GM23248 (cell line): Measurements from ENCODE around the gene GRIA1. TPM values are rescaled to one million over a fixed set of nuclear protein-coding genes. Genes with fewer than 3 reads are reported as not detected.

Source experiments
- DNase-seq: peaks from one replicate; pipeline ENCODE4 v3.0.0-alpha.2; 2015
- H2AFZ ChIP-seq: fragments of 200-600 bp; sonication (generic); 2 replicates; pipeline ENCODE4 v1.6.1; 2016; ENCODE audit warnings: antibody characterized with exemption
- H3F3A ChIP-seq: fragments of 200-600 bp; sonication (generic); 2 replicates; pipeline ENCODE4 v1.6.1; 2016; ENCODE audit warnings: mild to moderate bottlenecking, antibody characterized with exemption, mixed run types; ENCODE audit not compliant: insufficient read depth
- H3K27ac ChIP-seq: fragments of 200-600 bp; sonication (generic); 2 replicates; pipeline ENCODE4 v1.5.1; 2016; ENCODE audit warnings: mild to moderate bottlenecking
- H3K27me3 ChIP-seq: fragments of 200-600 bp; sonication (generic); replicated peaks from 2 replicates; pipeline ENCODE4 v1.6.1; 2016; ENCODE audit warnings: mild to moderate bottlenecking; ENCODE audit not compliant: insufficient read depth
- H3K36me3 ChIP-seq: fragments of 200-600 bp; sonication (generic); 2 replicates; pipeline ENCODE4 v1.6.1; 2016; ENCODE audit warnings: low read depth, mild to moderate bottlenecking
- H3K4me1 ChIP-seq: fragments of 200-600 bp; sonication (generic); 2 replicates; pipeline ENCODE4 v1.6.1; 2016; ENCODE audit warnings: mild to moderate bottlenecking; ENCODE audit not compliant: insufficient read depth
- H3K4me2 ChIP-seq: fragments of 200-600 bp; sonication (generic); one replicate; pipeline ENCODE4 v1.6.1; 2016; ENCODE audit warnings: mild to moderate bottlenecking; ENCODE audit not compliant: unreplicated experiment
- H3K4me3 ChIP-seq: fragments of 200-600 bp; sonication (generic); 2 replicates; pipeline ENCODE4 v1.5.1; 2016; ENCODE audit warnings: mild to moderate bottlenecking
- H3K79me2 ChIP-seq: fragments of 200-600 bp; sonication (generic); 2 replicates; pipeline ENCODE4 v1.6.1; 2016; ENCODE audit warnings: mild to moderate bottlenecking; ENCODE audit not compliant: insufficient read depth
- H3K9ac ChIP-seq: fragments of 200-600 bp; sonication (generic); 2 replicates; pipeline ENCODE4 v1.6.1; 2016; ENCODE audit warnings: mild to moderate bottlenecking
- H3K9me2 ChIP-seq: fragments of 200-600 bp; sonication (generic); 2 replicates; pipeline ENCODE4 v1.6.1; 2016; ENCODE audit warnings: mixed run types, mild to moderate bottlenecking, moderate library complexity; ENCODE audit not compliant: insufficient read depth
- H3K9me3 ChIP-seq: fragments of 200-600 bp; sonication (generic); one replicate; pipeline ENCODE4 v1.6.1; 2017; ENCODE audit warnings: low read depth
- H4K20me1 ChIP-seq: fragments of 200-600 bp; sonication (generic); 2 replicates; pipeline ENCODE4 v1.6.0; 2016; ENCODE audit not compliant: insufficient read depth
- EZH2 ChIP-seq: fragments of 200-600 bp; sonication (generic); IDR thresholded peaks from 2 replicates; pipeline ENCODE4 v1.6.1; 2018; ENCODE audit warnings: antibody characterized with exemption, mild to moderate bottlenecking; ENCODE audit not compliant: insufficient read depth, poor library complexity, severe bottlenecking
- EZH2phosphoT487 ChIP-seq: fragments of 200-600 bp; sonication (generic); IDR thresholded peaks from 2 replicates; pipeline ENCODE4 v1.6.1; 2018; ENCODE audit warnings: antibody characterized with exemption, moderate library complexity, mild to moderate bottlenecking, low read depth; ENCODE audit not compliant: insufficient read depth
- WGBS, 2 experiments: methylation state at CpG; one replicate each; pipeline ENCODE4 v1.1.6; 2015 to 2017; ENCODE audit warnings: low lambda C conversion rate in 2 of 2, low coverage in 1 of 2; ENCODE audit errors: missing lambda C conversion rate in 2 of 2; 5-methylcytosine and 5-hydroxymethylcytosine counted together
- in situ Hi-C: fragments of 300-500 bp; cut with MboI; formaldehyde crosslinking; loops from 2 replicates; pipeline ENCODE4 v1.15.0; 2020
- polyA plus RNA-seq: library from polyadenylated mRNA; unstranded; fragments of >200 nt; fragmentation: Nextera tagmentation; extraction: Ambion mirVana; gene quantifications from 2 replicates; pipeline ENCODE4 v1.2.1, GENCODE V29; 2016
- total RNA-seq: library from RNA; depleted of rRNA; stranded (reverse); fragments of >200 nt; shearing (Covaris generic); gene quantifications from 2 replicates; pipeline ENCODE4 v1.2.3, GENCODE V29; 2014

Gene GRIA1
- total and polyA plus RNA-seq, 2 experiments from 2014 or later: 0.04 to 0.11 TPM

DNA sequence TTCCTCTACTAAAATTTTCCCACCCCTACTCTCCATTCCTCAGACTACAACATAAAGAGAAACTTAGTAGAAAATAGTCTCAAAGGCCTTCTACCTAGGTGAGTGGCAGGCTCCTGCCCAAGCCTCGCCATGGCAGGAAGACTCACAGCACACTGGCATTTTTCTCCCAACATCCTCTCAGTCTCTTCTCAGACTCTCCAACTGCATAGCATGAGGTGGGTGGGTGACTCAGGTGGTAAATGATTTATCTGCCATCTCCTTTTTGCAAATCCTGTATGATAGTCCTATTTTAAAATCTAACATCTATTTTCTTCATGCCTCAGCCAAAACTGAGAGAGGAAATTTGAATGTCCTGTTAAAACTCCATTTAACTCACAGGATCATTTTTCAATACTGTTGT lies 33.5 kb upstream of the GRIA1 start:
- H3K4me2 ChIP-seq: no peak overlapping the region
- H3K27ac ChIP-seq: no peak overlapping the region
- H3K79me2 ChIP-seq: no peaks in the 10 kb centered on the region
- no peak for DNase-seq
- H3K36me3 ChIP-seq: no peaks in the 10 kb centered on the region
- H3K9ac ChIP-seq: no peak overlapping the region
- H3K27me3 ChIP-seq: no peaks in the 10 kb centered on the region
- no peak for TF ChIP-seq EZH2phosphoT487
- TF ChIP-seq EZH2: no peak
- H3K9me3 ChIP-seq: no peaks in the 10 kb centered on the region
- H3F3A ChIP-seq: no peaks in the 10 kb centered on the region
- H3K9me2 ChIP-seq: no peaks in the 10 kb centered on the region
- no peak overlapping the region for H2AFZ ChIP-seq
- 100% methylated on average over 1 of the region's 1 CpG for WGBS, 2 experiments
- in situ Hi-C loops: no loop called here
- no peaks in the 10 kb centered on the region; the same call in 1 of the 2 replicates for H3K4me1 ChIP-seq
- H4K20me1 ChIP-seq: no peaks in the 10 kb centered on the region
- H3K4me3 ChIP-seq: no peak overlapping the region

DNA sequence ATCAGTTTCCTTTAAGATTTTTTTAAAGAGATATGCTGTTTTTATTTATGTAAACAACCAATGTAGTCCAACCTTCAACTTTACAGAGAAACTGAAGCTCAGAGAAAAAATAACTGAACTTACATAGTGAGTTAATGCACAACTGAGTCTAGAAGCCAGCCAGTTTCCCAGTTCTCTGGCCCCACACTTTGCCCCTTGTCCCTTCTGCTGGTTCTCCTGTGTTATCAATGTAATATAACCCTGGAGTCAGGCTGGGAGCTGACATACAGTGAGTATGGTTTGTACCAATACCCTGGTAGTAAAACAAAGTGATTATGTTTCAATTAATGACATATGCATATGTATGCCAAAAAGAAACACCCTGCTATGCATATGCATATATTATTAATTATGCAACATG lies 32.2 kb upstream of the GRIA1 start:
- no peak overlapping the region for H2AFZ ChIP-seq

GRCh38 chr5:153459051-153459743 lies 31.3 kb upstream of the GRIA1 start:
- no peaks in the 10 kb centered on the region for H4K20me1 ChIP-seq
- TF ChIP-seq EZH2 (no peak), EZH2phosphoT487 (no peak)
- peaks cover 7% of the 10 kb centered on the region; the same call in 1 of the 2 replicates for H3F3A ChIP-seq
- H3K27me3 ChIP-seq: no peaks in the 10 kb centered on the region
- no peak overlapping the region for H3K9ac ChIP-seq
- no peak overlapping the region for H3K4me2 ChIP-seq
- H3K9me3 ChIP-seq: no peaks in the 10 kb centered on the region
- H3K36me3 ChIP-seq: no peaks in the 10 kb centered on the region
- in situ Hi-C loops: no loop called here
- H3K79me2 ChIP-seq: no peaks in the 10 kb centered on the region
- no peak for DNase-seq
- H3K4me3 ChIP-seq: no peak overlapping the region
- no peaks in the 10 kb centered on the region for H3K9me2 ChIP-seq
- H3K4me1 ChIP-seq: peaks cover 7% of the 10 kb centered on the region
- H3K27ac ChIP-seq: no peak overlapping the region
- H2AFZ ChIP-seq: no peak overlapping the region

More for the DNA sequence above, 32.2 kb upstream of the GRIA1 start:
- no peaks in the 10 kb centered on the region; the same call in 1 of the 2 replicates for H3K4me1 ChIP-seq
- no peaks in the 10 kb centered on the region for H4K20me1 ChIP-seq
- H3K9me2 ChIP-seq: no peaks in the 10 kb centered on the region
- H3K27ac ChIP-seq: no peak overlapping the region
- in situ Hi-C loops: no loop called here
- no peak for TF ChIP-seq EZH2
- no peak for TF ChIP-seq EZH2phosphoT487
- H3K4me2 ChIP-seq: no peak overlapping the region
- no peak overlapping the region for H3K4me3 ChIP-seq
- H3K27me3 ChIP-seq: no peaks in the 10 kb centered on the region
- H3K79me2 ChIP-seq: no peaks in the 10 kb centered on the region
- H3F3A ChIP-seq: no peaks in the 10 kb centered on the region
- DNase-seq: no peak
- H3K9ac ChIP-seq: no peak overlapping the region
- H3K9me3 ChIP-seq: no peaks in the 10 kb centered on the region
- no peaks in the 10 kb centered on the region for H3K36me3 ChIP-seq

- Histone ChIP-seq H3F3A (peaks cover 13% of the 10 kb centered on the region), H3K9me3 (no peaks in the 10 kb centered on the region), H3K79me2 (no peaks in the 10 kb centered on the region), H3K36me3 (no peaks in the 10 kb centered on the region), H3K27ac (no peak overlapping the region), H3K4me3 (no peak overlapping the region), H4K20me1 (no peaks in the 10 kb centered on the region), H3K9me2 (no peaks in the 10 kb centered on the region), H3K4me2 (no peak overlapping the region), H3K4me1 (peaks cover 15% of the 10 kb centered on the region), H2AFZ (no peak overlapping the region), H3K27me3 (no peaks in the 10 kb centered on the region), H3K9ac (no peak overlapping the region)
- 89 to 94% methylated on average over 3 of the region's 3 CpGs for WGBS, 2 experiments
- in situ Hi-C loops: no loop called here
- peak; percentile 60 for DNase-seq
- TF ChIP-seq EZH2phosphoT487 (no peak), EZH2 (no peak)
Measured at GRCh38 chr5:153460421-153460820, 30.0 kb upstream of the GRIA1 start.

DNA sequence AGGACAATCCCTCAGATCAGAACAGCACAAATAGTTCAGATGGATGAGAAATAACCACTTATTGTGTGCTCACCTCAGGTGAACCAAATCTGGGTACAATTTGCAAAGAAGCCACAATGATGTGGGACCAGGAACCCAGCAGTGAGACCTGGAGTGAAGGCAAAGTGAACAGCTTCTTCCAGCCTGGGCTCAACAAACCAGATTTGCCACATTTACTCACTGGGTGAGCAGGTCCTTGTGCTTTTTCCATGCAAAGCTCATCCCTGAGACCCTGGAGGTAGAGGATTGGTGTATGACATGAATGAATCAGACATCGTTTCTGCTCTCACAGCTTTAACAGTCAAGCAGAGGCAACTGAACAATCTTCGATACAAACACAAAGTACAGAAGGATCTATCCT lies 29.1 kb upstream of the GRIA1 start:
- Histone ChIP-seq H3K4me1 (peaks cover 15% of the 10 kb centered on the region), H3K79me2 (no peaks in the 10 kb centered on the region), H3K36me3 (no peaks in the 10 kb centered on the region), H3K4me2 (no peak overlapping the region), H3K27me3 (no peaks in the 10 kb centered on the region), H3K9me2 (no peaks in the 10 kb centered on the region), H2AFZ (no peak overlapping the region), H3K9ac (no peak overlapping the region), H3K4me3 (no peak overlapping the region), H4K20me1 (no peaks in the 10 kb centered on the region), H3F3A (peaks cover 13% of the 10 kb centered on the region), H3K9me3 (no peaks in the 10 kb centered on the region), H3K27ac (no peak overlapping the region)
- WGBS, 2 experiments: 93 to 95% methylated on average over 2 of the region's 2 CpGs
- no peak for DNase-seq
- no peak for TF ChIP-seq EZH2phosphoT487
- TF ChIP-seq EZH2: no peak
- in situ Hi-C loops: no loop called here
